ENCODE data around the gene MRPS33. TPM values are rescaled to one million over a fixed set of nuclear protein-coding genes. Genes with fewer than 3 reads are reported as not detected.

The MRPS33 gene
- 10 to 100 TPM; 23.4 to 60.1 (median 40.8) TPM for total RNA-seq

DNA sequence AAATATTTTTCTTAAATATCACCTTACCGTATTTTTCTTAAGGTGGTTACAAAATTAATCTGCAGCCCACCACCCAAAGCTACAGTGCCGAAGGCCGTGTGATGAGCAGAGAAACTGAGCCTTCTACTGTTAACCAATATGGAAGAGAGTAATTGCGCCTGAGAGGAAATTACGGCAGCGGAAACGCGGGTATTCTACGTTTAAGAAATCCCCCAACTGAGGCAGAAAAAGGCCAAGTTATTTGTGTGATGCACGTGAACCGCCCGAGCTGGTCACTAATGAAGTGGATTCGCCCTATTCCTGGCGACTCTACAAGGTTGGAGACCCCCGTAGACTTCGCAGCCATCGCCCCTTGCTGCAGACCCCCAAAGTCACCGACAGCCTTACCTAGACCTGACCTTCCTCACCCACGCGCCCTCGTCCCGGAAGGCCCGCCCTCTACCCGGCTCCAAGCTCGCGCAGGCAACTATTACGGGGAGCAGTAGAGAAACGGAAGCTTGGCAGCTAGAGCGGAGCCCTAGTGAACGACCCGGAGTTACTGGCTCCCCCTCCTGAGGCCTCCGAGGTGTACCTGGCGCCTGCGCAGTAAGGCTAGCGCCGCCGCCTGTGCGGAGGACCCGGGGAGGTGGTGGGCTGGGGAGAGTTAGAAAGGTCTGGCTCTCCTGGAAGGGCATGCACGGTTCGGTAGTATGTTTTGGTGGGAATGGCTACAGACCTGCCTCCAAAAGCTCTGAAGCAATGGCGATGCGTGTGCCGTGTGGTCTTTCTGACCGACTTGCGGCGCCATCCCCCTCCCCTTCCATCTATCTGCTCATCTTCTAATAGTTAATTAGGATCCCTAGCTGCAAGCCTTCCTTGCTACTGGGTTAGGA lies at the start of gene MRPS33:
Gene MRPS33 (minus strand): TSS at position 429 of the 872 bp plus-strand sequence. CDS start 4,319 bp downstream, outside the sequence.
- H3K4me3 ChIP-seq, result peak within 1 kb of the TSS; percentile 67 to 78 (median 71)
- peak; percentile 99 for ATAC-seq
- H3K36me3 ChIP-seq, result peaks cover 0 to 6% of the 10 kb centered on the region in 2 donors
- peaks cover 14 to 18% of the 10 kb centered on the region in 2 donors for H3K4me1 ChIP-seq
- H3K27ac ChIP-seq, result peak within 1 kb of the TSS; percentile 79 to 91 (median 84)
- no peaks in the 10 kb centered on the region for H3K9me3 ChIP-seq
- in situ Hi-C loops (cut with MboI; ENCODE audit: low sequenced_read_pairs in 4 of 4) (loop anchor here (5.0 to 25.0 kb wide), 6 partner anchors 202 to 723 kb away; partner anchors contain the start of genes NDUFB2 (in 3 of the 4), MKRN1 (in 1 of the 4) and SSBP1 (in 1 of the 4)), intact Hi-C loops (cut with DNase I; ENCODE audit: low total_unique reads) (loop anchor here (1.0 to 5.0 kb wide), 7 partner anchors 90 to 724 kb away; partner anchors contain the start of genes BRAF, MKRN1, NDUFB2 and SSBP1)
- peak; percentile 95 to 96 for DNase-seq
- TF ChIP-seq POLR2A (IDR thresholded peaks at IDR 0.05), result peak; percentile 70 to 76
- TF ChIP-seq, protein P1, sequence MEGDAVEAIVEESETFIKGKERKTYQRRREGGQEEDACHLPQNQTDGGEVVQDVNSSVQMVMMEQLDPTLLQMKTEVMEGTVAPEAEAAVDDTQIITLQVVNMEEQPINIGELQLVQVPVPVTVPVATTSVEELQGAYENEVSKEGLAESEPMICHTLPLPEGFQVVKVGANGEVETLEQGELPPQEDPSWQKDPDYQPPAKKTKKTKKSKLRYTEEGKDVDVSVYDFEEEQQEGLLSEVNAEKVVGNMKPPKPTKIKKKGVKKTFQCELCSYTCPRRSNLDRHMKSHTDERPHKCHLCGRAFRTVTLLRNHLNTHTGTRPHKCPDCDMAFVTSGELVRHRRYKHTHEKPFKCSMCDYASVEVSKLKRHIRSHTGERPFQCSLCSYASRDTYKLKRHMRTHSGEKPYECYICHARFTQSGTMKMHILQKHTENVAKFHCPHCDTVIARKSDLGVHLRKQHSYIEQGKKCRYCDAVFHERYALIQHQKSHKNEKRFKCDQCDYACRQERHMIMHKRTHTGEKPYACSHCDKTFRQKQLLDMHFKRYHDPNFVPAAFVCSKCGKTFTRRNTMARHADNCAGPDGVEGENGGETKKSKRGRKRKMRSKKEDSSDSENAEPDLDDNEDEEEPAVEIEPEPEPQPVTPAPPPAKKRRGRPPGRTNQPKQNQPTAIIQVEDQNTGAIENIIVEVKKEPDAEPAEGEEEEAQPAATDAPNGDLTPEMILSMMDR (IDR thresholded peaks at IDR 0.05 in 4 of 5, conservative IDR thresholded peaks at IDR 0.05 in 1 of 5), result no peak
- peaks cover 0 to 4% (median 0%) of the 10 kb centered on the region in 3 donors for H3K27me3 ChIP-seq

DNA sequence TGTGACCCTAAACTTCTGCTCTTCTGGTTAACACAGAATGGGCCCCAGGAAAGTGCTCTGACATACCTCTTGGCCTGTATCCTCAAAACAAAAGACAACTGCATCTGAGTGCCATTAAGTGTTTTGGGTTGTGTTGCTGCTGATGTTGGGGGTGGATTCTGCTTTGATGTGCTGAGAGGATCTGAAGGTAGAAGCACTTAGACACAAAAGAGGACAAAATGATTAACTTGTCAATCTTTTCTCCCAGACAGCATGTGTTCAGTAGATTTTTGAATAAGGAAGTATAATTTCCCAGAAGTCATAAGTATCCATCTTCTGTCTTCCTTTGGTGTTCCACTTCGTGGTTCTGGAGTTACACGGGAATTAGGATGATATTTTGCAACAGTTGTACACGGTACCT lies 43.0 kb upstream of the MRPS33 start:
- Histone ChIP-seq H3K36me3 (no peaks in the 10 kb centered on the region), H3K27me3 (no peaks in the 10 kb centered on the region), H3K4me3 (no peak overlapping the region), H3K9me3 (no peaks in the 10 kb centered on the region), H3K4me1 (no peaks in the 10 kb centered on the region), H3K27ac (no peak overlapping the region)
- in situ Hi-C loops (cut with MboI; ENCODE audit: low sequenced_read_pairs in 4 of 4), result no loop called here
- no peak for DNase-seq
- ATAC-seq, result no peak
- TF ChIP-seq, protein P1 (IDR thresholded peaks at IDR 0.05 in 4 of 5, conservative IDR thresholded peaks at IDR 0.05 in 1 of 5), result no peak
- no peak for TF ChIP-seq POLR2A (IDR thresholded peaks at IDR 0.05)
- intact Hi-C loops (cut with DNase I; ENCODE audit: low total_unique reads), result no loop called here

DNA sequence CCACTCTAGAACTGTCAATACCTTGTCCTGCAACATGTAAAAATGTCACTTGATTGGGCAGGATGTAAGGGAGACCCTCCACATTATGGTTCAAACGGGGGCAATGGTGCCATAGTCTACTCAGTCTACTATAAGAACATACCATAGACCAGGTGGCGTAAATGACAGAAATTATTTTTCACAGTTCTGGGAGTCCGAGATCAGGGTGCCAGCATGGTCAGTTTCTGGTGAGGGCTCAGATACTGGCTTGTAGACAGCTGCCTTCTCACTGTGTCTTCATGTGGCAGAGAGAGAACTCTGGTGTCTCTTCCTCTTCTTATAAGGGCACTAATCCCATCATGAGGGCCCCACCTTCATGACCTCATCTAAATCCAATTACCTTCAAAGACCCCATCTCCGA lies 40.4 kb upstream of the MRPS33 start:
- no peaks in the 10 kb centered on the region for H3K27me3 ChIP-seq
- in situ Hi-C loops (cut with MboI; ENCODE audit: low sequenced_read_pairs in 4 of 4), result no loop called here
- TF ChIP-seq POLR2A (IDR thresholded peaks at IDR 0.05), result no peak
- TF ChIP-seq, protein P1 (IDR thresholded peaks at IDR 0.05 in 4 of 5, conservative IDR thresholded peaks at IDR 0.05 in 1 of 5), result no peak
- ATAC-seq, result no peak
- no peak overlapping the region for H3K27ac ChIP-seq
- no peak for DNase-seq
- intact Hi-C loops (cut with DNase I; ENCODE audit: low total_unique reads), result no loop called here
- H3K36me3 ChIP-seq, result no peaks in the 10 kb centered on the region
- H3K9me3 ChIP-seq, result no peaks in the 10 kb centered on the region
- no peaks in the 10 kb centered on the region for H3K4me1 ChIP-seq
- no peak overlapping the region for H3K4me3 ChIP-seq

DNA sequence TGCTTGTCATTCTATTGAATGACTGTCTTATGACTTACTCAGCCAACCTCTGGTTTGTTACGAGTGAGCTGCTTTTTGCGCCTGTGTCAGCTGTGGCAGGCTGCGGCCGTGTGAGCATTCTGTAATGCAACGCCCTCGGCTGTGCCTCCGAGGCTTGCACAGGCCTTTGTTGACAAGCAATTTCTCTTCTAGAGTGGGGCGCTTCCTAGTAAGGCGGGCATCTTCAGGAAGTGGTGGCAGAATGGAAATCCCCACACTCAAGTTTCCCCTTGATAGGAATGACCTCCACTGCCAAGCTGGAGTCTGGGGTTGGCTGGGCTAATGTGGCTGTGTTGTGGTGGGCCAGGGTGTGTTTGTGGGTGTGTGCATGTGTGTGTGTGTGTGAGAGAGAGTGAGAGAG lies 38.9 kb upstream of the MRPS33 start:
- no peaks in the 10 kb centered on the region for H3K9me3 ChIP-seq
- H3K36me3 ChIP-seq, result no peaks in the 10 kb centered on the region
- no peaks in the 10 kb centered on the region for H3K4me1 ChIP-seq
- no peaks in the 10 kb centered on the region for H3K27me3 ChIP-seq
- no peak for TF ChIP-seq POLR2A (IDR thresholded peaks at IDR 0.05)
- TF ChIP-seq, protein P1 (IDR thresholded peaks at IDR 0.05 in 4 of 5, conservative IDR thresholded peaks at IDR 0.05 in 1 of 5), result no peak
- ATAC-seq (no peak), DNase-seq (no peak)
- no peak overlapping the region for H3K27ac ChIP-seq
- intact Hi-C loops (cut with DNase I; ENCODE audit: low total_unique reads), result no loop called here
- H3K4me3 ChIP-seq, result no peak overlapping the region
- in situ Hi-C loops (cut with MboI; ENCODE audit: low sequenced_read_pairs in 4 of 4), result no loop called here
